ENCODE measurements around the gene ARMC7. TPM values are rescaled to one million over a fixed set of nuclear protein-coding genes. Genes with fewer than 3 reads are reported as not detected.

Gene ARMC7
- total and polyA plus RNA-seq, 2 of the 13 experiments (the other 11 are each of a cell fraction or from before 2014, with no cell fraction given), result 3.9 to 4.2 TPM

- TF ChIP-seq ZNF512 (CRISPR knock-in tag; IDR thresholded peaks at IDR 0.05) (no peak), ZBTB25 (CRISPR knock-in tag; IDR thresholded peaks at IDR 0.05) (peak; percentile 48; the same call in 1 of the 2 replicates), MTF2 (CRISPR knock-in tag; IDR thresholded peaks at IDR 0.05; ENCODE audit: borderline replicate concordance) (peak; percentile 37; the same call in 1 of the 2 replicates), ZNF367 (CRISPR knock-in tag; IDR thresholded peaks at IDR 0.05; ENCODE audit: borderline replicate concordance) (no peak), NONO (IDR thresholded peaks at IDR 0.05) (no peak), NONO (CRISPR knock-in tag; conservative IDR thresholded peaks at IDR 0.05) (0 out of 2 replicates have a peak, but pooled peaks have one; percentile 56), ZNF530 (CRISPR knock-in tag; IDR thresholded peaks at IDR 0.05; ENCODE audit: low read depth) (no peak), NFAT5 (CRISPR knock-in tag; IDR thresholded peaks at IDR 0.05) (no peak), SRF (IDR thresholded peaks at IDR 0.05; ENCODE audit: low read depth, low read length) (no peak), THYN1 (CRISPR knock-in tag; IDR thresholded peaks at IDR 0.05; ENCODE audit: borderline replicate concordance, low read depth) (no peak), SAFB2 (CRISPR knock-in tag; IDR thresholded peaks at IDR 0.05; ENCODE audit: borderline replicate concordance, low read depth) (no peak), ZNF451 (CRISPR knock-in tag; IDR thresholded peaks at IDR 0.05) (no peak), CHD4 (IDR thresholded peaks at IDR 0.05; ENCODE audit: borderline replicate concordance, low read length) (no peak), ZBTB33 (CRISPR knock-in tag; IDR thresholded peaks at IDR 0.05) (peak; percentile 6; the same call in 1 of the 2 replicates), E2F1 (CRISPR knock-in tag; IDR thresholded peaks at IDR 0.05) (no peak; the same call in 1 of the 2 replicates)
These were observed 22.0 kb upstream of the ARMC7 start, which contains the start of gene SLC16A5 (continued) for GRCh38 chr17:75087558-75088453.
